NT2/D1 (cell line): ENCODE data around the gene OR4M1.
"Not testable (repeated sequence)": the region's sequence is repeated elsewhere in the genome, so short reads cannot be mapped to it uniquely, and the experiment has no call there.

Experiments
- DNase-seq: peaks from one replicate; pipeline ENCODE4 v3.0.0-alpha.2; 2011; ENCODE audit warnings: low read depth, low spot score
- H3K27me3 ChIP-seq: 2 replicates; pipeline ENCODE4 v1.6.0; 2011; ENCODE audit warnings: mild to moderate bottlenecking; ENCODE audit not compliant: insufficient read length, insufficient read depth
- H3K36me3 ChIP-seq: 2 replicates; pipeline ENCODE4 v1.6.1; 2011; ENCODE audit warnings: mild to moderate bottlenecking, low read length, mixed read lengths; ENCODE audit not compliant: insufficient read depth, insufficient read length
- H3K4me1 ChIP-seq: 2 replicates; pipeline ENCODE4 v1.5.1; 2011; ENCODE audit not compliant: insufficient read depth, insufficient read length
- H3K4me3 ChIP-seq: 2 replicates; pipeline ENCODE4 v1.5.1; 2011; ENCODE audit warnings: low read depth; ENCODE audit not compliant: insufficient read length
- H3K9ac ChIP-seq: 2 replicates; pipeline ENCODE4 v1.6.0; 2011; ENCODE audit warnings: low read depth; ENCODE audit not compliant: insufficient read length
- H3K9me3 ChIP-seq: 2 replicates; pipeline ENCODE4 v1.5.1; 2011; ENCODE audit warnings: mild to moderate bottlenecking, low read length; ENCODE audit not compliant: insufficient read depth
- SUZ12 ChIP-seq: IDR thresholded peaks from 2 replicates; pipeline ENCODE4 v1.6.1; 2011; ENCODE audit not compliant: insufficient read length, insufficient read depth; ENCODE audit errors: extremely low read depth
- YY1 ChIP-seq: IDR thresholded peaks from 2 replicates; pipeline ENCODE4 v1.6.1; 2011; ENCODE audit not compliant: insufficient read length, insufficient read depth
- ZNF274 ChIP-seq: IDR thresholded peaks from 2 replicates; pipeline ENCODE4 v1.6.1; 2011; ENCODE audit warnings: mild to moderate bottlenecking, low read depth, low read length

OR4M1 gene

DNA sequence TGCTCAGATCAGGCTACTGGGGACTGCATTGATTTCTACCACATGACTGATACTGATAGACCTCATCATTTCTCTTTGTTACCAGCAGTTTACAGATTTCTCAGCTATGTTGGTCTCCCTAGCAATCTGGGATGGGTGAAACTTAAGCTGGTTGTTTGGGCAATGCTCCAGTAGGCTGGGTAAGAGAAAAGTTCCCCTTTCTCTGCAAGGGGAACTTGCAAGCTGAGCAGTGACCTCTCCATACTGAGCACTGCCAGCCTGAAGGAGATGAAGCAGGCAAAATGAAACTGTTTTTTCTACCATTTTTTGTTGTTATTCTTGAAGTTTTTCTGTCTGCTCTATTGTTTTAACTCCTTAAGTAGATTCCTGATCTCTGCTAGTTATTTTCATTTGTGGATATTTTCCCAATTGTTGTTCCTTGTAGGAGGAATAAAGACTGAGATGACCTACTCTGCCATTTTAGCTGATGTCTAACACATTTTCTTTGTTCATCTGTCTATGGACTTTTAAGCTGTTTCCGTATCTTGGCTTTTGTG, 1.3 kb upstream of the OR4M1 start:
- Histone ChIP-seq H3K27me3 (no peaks in the 10 kb centered on the region), H3K36me3 (no peaks in the 10 kb centered on the region), H3K4me3 (no peak overlapping the region), H3K9ac (no peak overlapping the region), H3K9me3 (peaks cover 12% of the 10 kb centered on the region; the same call in 1 of the 2 replicates), H3K4me1 (no peaks in the 10 kb centered on the region)
- TF ChIP-seq SUZ12, result no peak
- no peak for TF ChIP-seq ZNF274
- no peak for TF ChIP-seq YY1
- DNase-seq, result no peak

DNA sequence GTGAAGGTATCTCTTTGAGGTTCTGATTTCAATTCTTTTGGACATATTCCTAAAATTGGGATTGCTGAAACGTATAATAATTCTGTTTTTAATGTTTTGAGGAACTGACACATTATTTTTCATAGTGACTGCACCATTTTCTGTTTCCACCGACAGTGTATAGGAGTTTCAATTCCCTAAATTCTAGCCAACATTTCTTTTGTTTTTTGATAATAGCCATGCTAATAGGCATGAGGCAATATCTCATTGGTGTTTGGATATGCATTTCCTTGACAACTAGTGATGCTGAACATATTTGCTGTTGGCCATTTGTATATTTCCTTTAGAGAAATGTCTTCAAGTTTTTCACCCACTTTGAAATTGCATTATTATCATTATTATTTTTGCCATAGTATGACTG, 850 bp upstream of the OR4M1 start:
- not testable (repeated sequence) for H3K36me3 ChIP-seq, H3K4me3 ChIP-seq, H3K27me3 ChIP-seq, H3K9ac ChIP-seq, DNase-seq, H3K4me1 ChIP-seq
- peaks cover 12% of the 10 kb centered on the region; the same call in 1 of the 2 replicates for H3K9me3 ChIP-seq

DNA sequence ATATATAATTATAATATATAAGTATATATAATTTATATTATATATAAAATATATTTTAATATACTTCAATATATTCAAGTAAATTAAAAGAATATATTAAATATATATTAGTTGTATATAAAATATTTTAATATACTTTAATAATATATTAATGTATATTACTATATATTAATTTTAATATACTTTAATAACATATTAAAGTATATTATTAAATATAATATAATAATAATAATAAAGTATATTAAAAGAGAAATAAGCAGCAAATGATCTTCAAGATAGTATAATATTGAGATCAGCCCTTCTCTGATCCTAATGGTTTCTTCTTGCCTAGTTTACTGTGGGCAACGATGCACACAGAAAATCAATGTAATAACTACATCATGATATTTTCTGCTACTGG, 2.3 kb downstream of the OR4M1 start:
- DNase-seq, result no peak
- TF ChIP-seq YY1 (no peak), SUZ12 (no peak), ZNF274 (no peak)
- Histone ChIP-seq H3K4me1 (no peaks in the 10 kb centered on the region), H3K9ac (no peak overlapping the region), H3K9me3 (peaks cover 12% of the 10 kb centered on the region; the same call in 1 of the 2 replicates), H3K4me3 (no peak overlapping the region), H3K27me3 (no peaks in the 10 kb centered on the region), H3K36me3 (no peaks in the 10 kb centered on the region)

DNA sequence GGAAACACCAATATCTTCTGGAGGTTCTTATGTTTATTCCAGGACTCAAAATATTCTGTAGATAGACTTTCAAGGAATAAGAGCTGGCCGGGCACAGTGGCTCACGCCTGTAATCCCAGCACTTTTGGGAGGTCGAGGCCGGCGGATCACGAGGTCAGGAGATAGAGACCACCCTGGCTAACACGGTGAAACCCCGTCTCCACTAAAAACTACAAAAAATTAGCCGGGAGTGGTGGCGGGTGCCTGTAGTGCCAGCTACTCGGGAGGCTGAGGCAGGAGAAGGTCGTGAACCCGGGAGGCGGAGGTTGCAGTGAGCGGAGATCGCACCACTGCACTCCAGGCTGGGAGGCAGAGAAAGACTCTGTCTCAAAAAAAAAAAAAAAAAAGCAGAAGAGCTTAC, 12.5 kb downstream of the OR4M1 start:
- not testable (repeated sequence) for H3K36me3 ChIP-seq, H3K4me1 ChIP-seq, DNase-seq, H3K4me3 ChIP-seq, H3K9me3 ChIP-seq, H3K27me3 ChIP-seq, H3K9ac ChIP-seq

DNA sequence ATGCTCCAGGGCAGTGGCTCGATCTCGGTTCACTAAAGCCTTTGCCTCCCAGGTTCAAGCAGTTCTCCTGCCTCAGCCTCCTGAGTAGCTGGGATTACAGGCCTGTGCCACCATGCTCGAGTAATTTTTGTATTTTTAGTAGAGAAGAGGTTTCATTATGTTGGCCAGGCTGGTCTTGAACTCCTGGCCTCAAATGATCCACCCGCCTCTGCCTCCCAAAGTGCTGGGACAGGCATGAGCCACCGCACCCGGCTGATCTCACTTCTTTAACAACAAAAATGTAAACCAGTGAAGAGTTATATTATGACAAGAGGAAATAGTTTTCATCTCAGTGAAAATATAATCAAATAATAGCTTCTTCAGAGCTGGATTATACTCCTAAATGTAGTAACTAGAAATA, 14.0 kb downstream of the OR4M1 start:
- not testable (repeated sequence) for H3K9me3 ChIP-seq, H3K4me1 ChIP-seq, H3K4me3 ChIP-seq, H3K27me3 ChIP-seq, H3K9ac ChIP-seq, DNase-seq, H3K36me3 ChIP-seq

DNA sequence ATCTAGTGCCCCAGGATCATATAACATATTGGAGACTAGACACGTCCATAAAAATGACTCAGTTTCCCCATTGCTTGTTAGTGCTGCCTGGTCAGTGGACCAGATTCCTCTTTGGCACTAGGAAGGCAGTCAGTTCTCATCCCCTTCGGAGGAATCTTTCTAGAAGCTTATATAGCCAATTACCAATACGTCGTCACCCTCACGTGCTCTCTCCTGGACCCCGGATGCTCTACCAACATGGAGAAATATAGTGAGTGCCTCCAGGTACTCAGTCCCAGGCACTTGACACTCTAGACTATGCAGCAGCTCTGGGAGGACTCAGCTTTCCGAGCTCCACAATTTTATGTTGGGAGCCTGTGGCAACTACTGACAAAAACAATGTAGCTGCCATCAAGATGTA, 14.8 kb downstream of the OR4M1 start:
- not testable (repeated sequence) for H3K36me3 ChIP-seq, H3K27me3 ChIP-seq, H3K4me1 ChIP-seq, H3K9me3 ChIP-seq, DNase-seq, H3K9ac ChIP-seq, H3K4me3 ChIP-seq

DNA sequence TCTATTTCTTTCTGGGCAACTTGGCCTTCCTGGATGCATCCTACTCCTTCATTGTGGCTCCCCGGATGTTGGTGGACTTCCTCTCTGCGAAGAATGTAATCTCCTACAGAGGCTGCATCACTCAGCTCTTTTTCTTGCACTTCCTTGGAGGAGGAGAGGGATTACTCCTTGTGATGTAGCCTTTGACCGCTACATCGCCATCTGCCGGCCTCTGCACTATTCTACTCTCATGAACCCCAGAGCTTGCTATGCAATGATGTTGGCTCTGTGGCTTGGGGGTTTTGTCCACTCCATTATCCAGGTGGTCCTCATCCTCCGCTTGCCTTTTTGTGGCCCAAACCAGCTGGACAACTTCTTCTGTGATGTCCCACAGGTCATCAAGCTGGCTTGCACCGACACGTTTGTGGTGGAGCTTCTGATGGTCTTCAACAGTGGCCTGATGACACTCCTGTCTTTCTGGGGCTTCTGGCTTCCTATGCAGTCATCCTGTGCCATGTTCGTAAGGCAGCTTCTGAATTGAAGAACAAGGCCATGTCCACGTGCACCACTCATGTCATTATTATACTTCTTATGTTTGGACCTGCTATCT, 23.3 kb downstream of the OR4M1 start:
- not testable (repeated sequence) for H3K27me3 ChIP-seq, H3K9ac ChIP-seq, H3K9me3 ChIP-seq, DNase-seq, H3K36me3 ChIP-seq, H3K4me3 ChIP-seq, H3K4me1 ChIP-seq

DNA sequence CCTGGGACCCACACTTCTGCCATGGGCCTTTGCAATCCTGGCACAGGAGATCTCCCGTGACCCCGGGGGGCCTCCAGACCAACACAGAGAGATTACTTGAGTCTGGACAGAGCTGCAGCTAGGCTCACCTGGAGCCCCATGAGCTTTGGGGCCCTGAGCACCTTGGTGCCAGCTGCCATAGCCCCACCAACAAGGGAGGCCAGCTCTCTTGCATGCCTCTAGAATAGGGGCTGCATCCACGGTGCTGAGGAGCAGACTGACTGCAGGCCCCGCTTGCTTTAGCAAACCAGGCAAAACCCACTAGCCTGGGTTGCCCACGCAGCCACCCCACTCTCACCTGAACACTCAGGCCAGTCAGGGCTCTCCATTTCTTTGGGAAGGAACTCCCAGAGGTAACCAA, 26.6 kb downstream of the OR4M1 start:
- no peak for DNase-seq

More for the DNA sequence above, 26.6 kb downstream of the OR4M1 start:
- Histone ChIP-seq H3K9ac (no peak overlapping the region), H3K27me3 (no peaks in the 10 kb centered on the region), H3K9me3 (no peaks in the 10 kb centered on the region), H3K4me1 (no peaks in the 10 kb centered on the region), H3K36me3 (no peaks in the 10 kb centered on the region), H3K4me3 (no peak overlapping the region)
- TF ChIP-seq YY1 (no peak), SUZ12 (no peak)
